NCI-H187 (cell line): ENCODE results near the gene HTRA1.

Source experiments
- DNase-seq, 2 experiments: peaks; one replicate each; lab custom pipeline; 2025; lab: John Stamatoyannopoulos, UW

Gene HTRA1

DNA sequence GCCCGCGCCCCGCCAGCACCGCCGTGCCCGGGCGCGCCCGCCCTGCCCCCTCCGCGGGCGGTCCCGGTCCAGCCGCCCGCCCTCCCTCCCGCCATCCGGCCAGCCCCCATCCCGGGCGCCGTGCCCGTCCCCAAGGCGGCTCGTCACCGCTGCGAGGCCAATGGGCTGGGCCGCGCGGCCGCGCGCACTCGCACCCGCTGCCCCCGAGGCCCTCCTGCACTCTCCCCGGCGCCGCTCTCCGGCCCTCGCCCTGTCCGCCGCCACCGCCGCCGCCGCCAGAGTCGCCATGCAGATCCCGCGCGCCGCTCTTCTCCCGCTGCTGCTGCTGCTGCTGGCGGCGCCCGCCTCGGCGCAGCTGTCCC, at the start of gene HTRA1:
Gene HTRA1, plus strand, starts transcription at position 187 of the 362 bp plus-strand sequence. Its CDS starts 100 bp downstream, at position 287.
- no peak for DNase-seq

DNA sequence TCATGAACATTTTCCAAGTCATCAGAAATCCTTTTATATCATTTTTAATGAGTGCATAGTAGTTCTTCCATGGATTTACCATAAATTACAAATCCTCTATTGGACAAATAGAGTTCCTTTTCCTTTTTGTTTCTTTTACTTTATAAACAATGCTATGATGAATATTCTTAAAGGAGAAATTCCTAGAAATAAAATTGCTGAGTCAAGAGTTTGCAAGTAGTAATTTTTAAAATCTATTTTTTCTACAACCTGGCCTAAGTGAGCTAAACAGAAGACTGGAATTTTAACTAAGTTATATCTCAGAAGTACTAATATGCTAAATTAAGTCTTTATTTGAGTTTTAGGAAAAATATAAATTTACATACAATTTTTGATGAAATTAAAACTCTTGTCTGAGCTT, 48.0 kb upstream of the HTRA1 start:
- DNase-seq: no peak

DNA sequence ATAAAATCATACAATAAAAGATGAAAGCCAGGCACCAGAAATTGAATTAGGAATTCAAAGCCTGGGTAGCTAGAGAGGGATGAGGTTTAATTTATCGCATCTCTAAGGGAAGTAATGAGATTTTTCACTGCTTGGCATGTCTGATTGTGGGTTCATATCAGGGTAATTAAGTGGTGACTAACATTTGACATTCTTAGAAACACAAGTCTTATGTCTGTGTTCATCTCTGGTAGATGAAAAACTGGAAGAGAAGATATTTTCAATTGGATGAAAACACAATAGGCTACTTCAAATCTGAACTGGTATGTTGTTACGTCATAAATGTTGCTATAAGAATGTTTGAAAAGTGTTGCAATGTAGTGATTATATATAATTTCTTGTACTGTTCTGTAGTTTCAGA, 43.7 kb upstream of the HTRA1 start:
- no peak for DNase-seq

DNA sequence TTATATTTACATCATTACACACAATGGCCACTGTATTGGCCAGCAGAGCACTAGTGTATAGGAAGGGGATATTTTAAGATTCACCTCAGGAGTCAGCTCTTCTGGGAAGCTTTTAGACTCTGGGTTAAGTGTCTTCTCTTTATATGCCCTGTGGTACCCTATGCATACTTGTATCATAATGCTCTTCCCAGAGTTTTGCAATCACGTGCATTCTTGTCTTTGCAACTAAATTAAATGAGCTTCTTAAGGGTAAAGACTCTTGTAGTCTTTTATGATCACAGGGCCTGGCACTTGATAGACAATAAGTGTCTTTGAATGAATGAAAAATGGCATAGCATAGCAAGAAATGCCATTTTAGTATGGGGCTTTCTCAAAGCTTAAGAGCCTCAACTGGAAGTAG, 42.3 kb upstream of the HTRA1 start:
- no peak for DNase-seq

DNA sequence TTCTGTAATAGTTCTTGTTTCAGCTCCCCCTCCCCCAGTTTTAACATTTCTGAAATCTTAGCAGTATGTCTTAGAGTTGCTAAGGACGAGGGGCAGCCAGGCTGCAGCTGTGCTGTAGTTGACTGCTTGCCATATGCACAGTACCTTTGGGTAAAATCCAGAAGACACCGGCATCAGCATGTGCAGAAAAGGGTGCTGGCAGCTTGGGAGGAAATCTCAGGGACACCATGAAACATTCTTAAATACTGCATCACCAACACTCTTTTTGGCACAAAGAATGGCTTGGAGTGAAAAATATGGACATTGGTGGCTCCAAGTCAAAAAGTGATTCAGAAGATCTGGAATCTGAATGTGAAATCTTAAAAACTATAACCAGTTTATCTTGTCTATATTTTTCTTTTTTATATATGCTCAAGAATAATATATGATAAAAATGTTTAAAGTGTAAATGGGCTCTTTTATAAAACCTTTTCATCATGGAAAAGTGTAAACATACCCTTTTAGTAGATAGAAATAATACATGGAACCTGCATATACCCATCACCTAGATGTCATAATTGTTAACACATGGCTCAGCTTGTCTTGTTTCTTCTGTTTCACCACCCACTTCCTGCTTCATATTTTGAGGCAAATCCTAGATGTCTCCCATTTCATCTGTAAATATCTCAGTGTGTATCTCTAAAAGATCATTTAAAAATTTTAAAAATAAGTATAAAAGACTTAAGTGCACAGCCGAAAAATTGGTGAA, 41.3 kb upstream of the HTRA1 start:
- DNase-seq: no peak

DNA sequence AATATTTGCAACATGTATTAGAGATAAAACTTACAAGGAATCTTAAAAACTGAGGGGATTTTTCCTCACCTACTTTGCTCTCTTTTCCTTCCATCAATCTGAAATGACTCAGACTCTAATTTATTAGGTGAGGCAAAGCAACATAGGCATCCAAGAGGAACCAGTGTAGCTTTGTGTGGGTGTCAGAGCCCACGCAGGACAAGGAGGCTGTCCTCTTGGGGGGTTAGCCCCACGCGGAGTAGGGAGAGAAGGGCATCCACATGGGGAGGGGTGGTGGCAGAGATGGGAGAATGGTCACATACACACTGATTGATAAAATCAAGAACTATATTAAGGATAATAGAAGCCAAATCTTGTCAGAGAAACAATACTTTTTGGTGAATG, 40.7 kb upstream of the HTRA1 start:
- DNase-seq: no peak

DNA sequence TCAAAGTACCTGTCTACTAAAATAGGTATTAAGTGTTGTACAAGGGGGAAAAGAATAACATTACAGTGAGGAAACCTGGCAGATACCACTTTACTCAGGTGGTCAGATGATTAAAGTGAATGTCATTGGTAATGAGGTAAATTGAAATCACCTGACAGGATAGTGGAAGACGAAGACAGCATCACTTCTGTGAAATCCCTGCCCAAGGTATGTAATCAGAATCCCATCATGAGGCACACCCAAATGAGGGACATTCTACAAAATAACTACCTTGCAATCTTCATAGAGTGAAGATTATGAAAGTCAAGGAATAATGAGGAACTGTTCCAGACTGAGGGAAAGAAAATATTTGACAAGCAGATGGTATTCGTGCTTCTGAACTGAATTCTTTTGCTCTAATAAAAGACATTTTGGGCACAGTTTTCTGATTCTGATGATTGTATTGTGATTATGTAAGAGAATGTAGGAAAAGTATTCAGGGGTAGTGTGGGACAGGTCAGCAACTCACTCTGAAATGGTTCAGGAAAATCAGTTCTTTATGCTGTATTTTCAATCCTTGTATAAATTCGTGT, 40.2 kb upstream of the HTRA1 start:
- no peak for DNase-seq

DNA sequence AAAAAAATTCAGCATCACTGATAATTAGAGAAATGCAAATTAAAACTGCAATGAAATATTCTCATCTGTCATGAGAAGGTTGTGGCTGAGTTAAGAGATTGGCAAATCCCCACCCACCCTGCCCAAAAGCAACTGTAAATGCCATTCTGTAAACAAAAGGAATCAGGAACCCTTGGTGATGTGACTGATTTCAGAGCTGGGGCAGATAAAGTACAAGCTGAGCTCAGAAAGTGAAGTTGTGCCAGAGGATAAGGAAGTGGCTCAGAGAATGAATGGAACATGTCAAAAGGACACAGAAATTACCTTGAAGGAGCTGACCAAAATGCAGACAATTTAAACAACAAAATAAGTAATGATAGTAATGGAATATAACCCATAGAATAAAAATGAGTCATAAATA, 39.6 kb upstream of the HTRA1 start:
- no peak for DNase-seq

DNA sequence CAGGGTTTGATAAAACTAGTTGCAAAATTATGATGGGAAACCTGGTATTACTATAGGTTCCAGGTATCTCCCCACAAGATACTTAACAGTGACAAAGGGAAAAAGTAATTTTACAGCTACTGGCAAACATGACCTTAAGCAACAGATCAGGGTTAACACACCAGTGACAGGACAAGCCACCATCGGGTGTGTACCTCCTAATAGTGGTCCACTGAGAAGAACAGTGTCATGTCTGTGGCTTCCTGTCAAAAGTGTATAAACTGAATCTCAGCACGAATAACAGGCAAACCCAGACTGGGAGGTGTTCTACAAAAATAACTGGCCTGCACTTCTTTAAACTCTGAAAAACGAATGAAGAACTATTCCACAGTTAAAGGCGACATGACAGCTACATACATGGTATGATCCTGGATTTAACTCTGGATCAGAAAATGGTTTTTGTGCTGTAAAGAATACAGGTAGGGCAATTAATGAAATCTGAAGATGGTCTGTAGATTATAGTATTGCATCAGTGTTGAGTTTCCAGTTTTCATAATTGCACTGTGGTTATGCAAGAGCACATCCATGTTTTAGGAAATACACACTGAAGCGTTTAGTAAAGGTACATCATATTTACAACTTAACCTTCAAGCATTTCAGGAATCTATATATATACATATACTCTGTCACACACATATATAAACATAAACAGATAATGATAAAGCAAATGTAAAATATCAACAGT, 38.9 kb upstream of the HTRA1 start:
- no peak for DNase-seq

DNA sequence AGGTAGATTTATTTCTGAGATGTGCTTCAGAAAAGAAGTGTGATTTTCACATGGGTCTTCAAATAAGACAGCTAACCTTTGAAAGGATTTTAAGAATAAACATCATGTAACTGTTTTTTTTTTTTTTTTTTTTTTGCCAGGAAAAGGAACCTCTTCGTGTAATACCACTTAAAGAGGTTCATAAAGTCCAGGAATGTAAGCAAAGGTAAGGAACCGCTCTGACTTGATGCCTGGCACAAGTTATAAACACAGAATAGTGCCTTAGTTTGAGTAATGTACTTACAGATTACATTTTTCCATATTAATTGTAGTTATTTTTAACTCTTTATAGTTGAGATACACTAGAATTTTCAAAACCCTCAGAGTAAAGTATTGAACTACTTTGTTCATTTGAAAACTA, 37.3 kb upstream of the HTRA1 start:
- no peak for DNase-seq

DNA sequence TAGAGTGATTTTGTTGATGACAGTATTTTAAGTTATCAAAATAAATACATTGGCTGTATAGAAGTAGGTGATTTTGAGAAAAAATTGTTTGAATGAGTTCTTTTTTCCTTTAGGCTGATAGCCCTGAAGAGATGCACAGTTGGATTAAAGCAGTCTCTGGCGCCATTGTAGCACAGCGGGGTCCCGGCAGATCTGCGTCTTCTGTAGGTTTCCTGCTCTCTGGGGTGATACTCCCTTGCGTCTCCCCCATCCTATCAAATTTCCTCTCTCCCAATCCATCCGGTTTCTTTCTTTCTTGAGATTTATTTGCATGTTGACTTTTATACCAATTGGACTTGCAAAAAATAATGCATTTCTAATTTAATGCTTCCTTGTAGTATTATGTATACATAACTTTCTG, 34.5 kb upstream of the HTRA1 start:
- no peak for DNase-seq

DNA sequence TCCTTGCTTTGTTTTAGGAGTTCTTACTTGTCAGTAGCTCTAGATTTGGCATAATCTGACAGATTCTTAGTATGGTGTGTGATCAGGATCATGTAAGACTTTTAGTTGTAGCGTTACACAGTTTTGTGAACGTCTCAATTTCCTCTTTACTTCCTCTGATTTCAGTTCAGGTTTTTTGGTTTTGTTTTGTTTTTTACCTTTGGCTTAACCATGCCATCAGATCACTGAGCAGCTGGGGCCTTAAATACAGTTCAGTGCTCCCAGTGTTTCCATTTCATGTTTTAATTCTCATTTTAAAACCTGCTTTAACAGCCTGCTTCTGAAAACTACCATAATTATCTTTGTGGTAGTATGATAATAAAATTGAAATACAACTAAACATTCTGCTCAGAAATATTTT, 34.1 kb upstream of the HTRA1 start:
- no peak for DNase-seq

DNA sequence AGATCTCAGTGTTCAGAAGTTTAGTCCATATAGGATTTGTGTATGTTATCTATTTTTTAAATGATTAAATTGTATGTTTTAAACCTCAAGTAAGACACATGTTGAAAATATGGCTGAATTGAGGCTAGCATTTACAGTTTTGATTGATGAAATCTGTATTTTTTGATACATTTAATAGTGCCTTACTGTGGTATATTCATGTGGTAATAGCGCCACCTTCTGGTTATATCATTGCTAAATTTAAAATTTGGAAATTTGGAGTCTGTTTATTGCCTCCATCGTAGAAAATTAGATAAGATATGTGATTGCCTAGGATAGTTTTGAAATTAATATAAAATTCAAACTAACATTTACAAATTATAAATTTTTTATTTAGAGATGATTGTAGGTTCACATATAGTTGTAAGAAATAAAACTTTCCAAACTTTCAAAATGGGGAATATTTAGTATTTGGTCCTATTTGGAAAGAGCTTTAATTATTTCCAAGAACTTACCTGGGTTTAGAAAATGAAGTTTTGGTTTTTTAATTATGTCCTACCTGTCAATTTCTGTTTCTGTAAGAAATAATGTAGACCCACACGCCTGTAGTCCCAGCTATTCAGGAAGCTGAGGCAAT, 26.0 kb upstream of the HTRA1 start:
- no peak for DNase-seq

DNA sequence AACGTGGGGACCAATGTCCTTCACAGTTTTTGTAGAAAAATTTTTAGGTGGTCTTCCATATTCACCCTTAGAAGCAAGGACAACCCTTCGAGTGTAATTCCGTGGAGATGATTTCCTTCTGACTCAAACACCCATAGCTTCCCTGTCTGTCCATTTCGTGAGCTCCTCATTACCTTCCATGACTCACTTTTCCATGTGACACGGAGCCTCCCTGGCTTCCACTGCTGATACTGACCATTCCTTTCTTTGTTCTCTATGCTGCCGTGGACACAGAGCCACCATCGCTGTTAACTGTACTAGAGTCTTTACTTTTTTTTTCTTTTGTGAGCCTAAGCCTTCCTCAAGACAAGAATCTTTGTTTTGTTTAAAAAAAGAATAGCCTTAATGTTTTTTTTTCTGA, 19.4 kb upstream of the HTRA1 start:
- no peak for DNase-seq

DNA sequence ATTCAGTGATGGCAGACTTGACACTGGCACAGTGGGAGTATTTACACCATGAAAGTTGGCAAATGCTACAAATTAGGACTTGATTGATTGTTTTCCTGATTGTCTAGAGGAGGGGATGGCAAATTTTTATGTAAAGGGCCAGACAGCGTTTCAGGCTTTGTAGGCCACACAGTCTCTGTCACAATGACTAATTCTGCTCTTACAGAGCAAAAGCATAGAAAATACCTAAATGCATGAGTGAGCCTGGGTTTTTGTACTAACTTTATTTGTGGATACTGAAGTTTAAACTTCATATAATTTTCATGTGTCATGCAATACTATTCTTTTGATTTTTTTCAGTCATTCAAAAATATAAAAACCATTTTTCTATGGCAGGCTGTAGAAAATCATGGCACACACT, 15.9 kb upstream of the HTRA1 start:
- DNase-seq: no peak

DNA sequence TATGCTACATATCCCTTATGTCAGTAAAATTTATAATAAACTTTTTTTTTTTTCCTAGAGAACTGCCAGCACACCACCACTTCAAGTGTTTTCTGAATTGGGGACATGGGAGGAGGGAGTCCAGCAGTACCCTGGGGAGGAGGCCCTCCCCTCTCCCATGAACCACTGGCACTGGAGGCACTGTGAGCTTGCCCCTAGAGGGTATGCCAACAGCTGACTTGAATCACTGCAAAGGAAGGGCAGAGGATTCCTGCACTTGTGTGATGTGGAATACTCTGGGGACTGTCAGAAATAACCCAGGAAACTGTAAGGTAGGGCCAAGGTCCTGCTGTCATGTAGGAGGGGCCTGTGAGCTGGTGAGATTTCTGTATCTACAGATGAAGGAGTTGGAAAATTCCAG, 15.4 kb upstream of the HTRA1 start:
- DNase-seq: no peak

DNA sequence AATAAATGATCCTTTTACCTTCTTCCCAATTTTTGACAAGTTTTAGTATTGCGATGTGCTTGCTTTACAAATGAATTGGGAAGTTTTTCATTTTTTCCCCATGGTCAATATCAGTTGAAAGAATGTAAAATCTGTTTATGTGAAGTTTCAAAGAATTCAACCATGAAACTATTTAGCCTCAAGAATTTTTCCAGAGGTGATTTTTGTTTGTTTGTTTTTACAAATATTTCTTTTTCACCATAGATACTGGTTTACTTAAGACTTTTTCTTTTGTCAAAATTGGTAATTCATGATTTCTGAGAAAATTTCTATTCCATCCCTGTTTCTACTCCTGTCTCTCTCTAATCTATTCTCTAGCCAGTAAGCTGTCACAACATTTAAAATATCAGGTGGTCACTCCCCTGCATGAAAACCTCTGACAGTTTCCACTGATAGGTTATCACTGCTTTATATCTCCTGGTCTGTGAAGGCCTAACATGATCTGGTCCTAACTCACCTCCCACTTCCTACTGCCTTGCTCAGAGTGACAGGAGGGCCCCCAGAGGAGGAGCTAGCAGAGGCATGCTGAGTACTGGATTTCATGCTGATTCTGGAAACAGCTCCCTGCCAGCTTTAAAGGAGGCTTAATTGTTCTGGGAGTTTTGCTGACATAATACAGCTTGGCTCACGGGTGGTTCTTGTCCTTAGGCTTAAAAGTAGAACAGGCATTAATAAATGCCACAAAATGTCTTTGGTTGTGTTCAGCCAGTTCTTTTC, 14.5 kb upstream of the HTRA1 start:
- no peak for DNase-seq

DNA sequence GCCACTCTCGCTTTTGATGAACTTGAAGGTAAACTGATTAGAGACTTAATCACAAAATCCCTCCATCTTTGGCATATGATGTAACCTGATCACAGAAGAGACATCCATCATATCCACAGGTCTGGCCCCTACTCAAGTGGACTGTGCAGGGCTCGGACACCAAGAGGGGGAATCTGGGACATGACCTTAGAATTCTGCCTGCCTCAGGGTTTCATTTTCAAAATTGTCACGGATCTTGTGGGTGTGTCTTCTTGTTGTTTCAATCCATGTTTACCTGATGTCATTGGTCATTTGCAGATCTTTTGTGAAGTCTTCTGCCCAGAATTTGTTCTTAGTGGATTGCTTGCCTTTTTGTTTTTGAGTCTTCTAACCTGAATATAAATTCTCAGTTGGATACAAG, 12.8 kb upstream of the HTRA1 start:
- DNase-seq: no peak

DNA sequence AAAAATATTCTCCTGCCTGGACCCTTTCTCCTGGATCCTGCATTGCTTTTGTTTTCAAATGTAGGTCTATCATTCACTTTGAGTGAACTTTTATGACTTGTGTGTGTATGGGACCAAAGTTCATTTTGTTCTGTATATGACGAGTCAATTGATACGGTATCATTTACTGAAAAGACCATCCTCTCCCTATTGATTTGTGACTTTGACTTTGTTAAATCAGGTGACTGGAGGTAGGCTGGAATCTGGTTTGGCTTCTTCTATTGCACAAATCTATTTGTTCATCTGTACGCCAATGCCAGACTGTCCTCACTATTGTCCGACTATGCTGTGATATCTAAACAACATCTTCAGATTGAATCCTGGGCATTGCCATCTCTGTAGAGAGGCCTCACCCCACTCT, 12.2 kb upstream of the HTRA1 start:
- DNase-seq: no peak

DNA sequence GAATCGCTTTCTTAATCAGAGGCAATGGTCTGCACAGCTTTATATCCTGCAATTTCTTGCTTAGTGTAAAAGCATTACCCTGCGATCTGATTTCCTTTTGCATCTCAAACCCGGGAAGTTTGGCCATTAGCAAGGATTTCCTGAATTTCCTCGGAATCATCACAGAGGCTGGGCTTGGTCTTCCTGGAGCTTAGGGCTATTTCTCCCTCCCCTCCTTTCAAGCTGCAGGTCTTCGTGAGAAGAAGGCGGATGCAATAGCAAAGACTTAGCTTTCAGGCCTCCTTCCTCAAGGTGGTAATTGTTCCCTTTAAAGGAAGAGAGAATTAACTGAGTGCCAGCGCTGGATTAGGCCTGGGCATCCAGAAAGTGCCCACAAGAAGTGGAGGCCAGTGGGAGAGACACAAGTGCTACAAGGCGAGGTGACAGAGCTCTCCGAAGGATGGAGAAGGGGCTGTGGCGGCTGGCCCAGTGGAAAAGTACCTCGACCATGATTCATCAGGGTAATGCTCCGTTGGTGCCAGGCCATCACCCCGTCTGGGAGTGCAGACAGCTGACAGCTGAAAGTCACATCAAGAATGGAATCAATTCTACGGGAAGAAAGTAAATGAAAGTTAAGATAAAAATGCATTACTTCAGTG, 10.9 kb upstream of the HTRA1 start:
- DNase-seq: no peak

DNA sequence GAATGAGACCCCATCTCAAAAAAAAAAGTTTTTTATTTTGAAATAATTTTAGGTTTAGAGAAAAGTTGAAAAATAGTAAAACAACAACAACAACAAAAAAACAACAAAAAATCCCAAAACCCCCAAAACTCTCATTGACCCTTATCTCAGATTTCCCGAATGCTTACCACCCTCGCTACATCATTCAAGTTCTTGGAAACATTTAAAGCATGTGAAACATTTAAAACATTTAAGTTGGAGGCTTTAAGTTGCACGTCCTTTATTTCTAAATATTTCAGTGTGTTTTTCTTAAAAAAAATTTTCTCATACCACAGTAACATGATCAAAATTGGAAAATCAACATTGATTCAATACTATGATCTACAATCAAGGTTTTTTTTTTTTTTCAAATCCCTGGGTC, 7.3 kb upstream of the HTRA1 start:
- no peak for DNase-seq

DNA sequence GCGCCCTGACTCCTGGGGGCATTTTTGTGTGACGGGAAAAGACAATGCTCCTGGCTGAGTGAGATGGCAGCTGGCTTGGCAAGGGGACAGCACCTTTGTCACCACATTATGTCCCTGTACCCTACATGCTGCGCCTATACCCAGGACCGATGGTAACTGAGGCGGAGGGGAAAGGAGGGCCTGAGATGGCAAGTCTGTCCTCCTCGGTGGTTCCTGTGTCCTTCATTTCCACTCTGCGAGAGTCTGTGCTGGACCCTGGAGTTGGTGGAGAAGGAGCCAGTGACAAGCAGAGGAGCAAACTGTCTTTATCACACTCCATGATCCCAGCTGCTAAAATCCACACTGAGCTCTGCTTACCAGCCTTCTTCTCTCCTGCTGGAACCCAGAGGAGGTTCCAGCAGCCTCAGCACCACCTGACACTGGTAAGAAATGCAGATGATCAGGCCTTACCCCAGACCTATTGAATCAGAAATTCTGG, 6.7 kb upstream of the HTRA1 start, which contains the start of gene ARMS2:
Gene ARMS2, plus strand, starts transcription at position 51 of the 478 bp plus-strand sequence. Its CDS starts 75 bp downstream, at position 126.
- DNase-seq: no peak
